Esophagus squamous epithelium (tissue), 4 donors: ENCODE results near the gene QRICH2.

Experiments used
- POLR2A ChIP-seq, 4 donors: fragments of 450-650 bp; IDR thresholded peaks; one replicate each; pipeline ENCODE4 v1.6.1; 2017; ENCODE audit warnings: antibody characterized with exemption in 4 of 4, mild to moderate bottlenecking in 4 of 4, moderate library complexity in 3 of 4
- TF ChIP-seq, protein P1 (sequence below), 6 experiments: fragments of 450-650 bp in 4 of 6; fragments of 200-600 bp in 2 of 6; sonication (generic) in 2 of 6; IDR thresholded peaks; one replicate each; pipeline ENCODE4 v1.5.1; 2016 to 2019; ENCODE audit warnings: antibody characterized with exemption in 6 of 6, mild to moderate bottlenecking in 4 of 6, moderate library complexity in 4 of 6

GRCh38 chr17:76331083-76331482, 23.0 kb upstream of the QRICH2 start:
- TF ChIP-seq, protein P1, sequence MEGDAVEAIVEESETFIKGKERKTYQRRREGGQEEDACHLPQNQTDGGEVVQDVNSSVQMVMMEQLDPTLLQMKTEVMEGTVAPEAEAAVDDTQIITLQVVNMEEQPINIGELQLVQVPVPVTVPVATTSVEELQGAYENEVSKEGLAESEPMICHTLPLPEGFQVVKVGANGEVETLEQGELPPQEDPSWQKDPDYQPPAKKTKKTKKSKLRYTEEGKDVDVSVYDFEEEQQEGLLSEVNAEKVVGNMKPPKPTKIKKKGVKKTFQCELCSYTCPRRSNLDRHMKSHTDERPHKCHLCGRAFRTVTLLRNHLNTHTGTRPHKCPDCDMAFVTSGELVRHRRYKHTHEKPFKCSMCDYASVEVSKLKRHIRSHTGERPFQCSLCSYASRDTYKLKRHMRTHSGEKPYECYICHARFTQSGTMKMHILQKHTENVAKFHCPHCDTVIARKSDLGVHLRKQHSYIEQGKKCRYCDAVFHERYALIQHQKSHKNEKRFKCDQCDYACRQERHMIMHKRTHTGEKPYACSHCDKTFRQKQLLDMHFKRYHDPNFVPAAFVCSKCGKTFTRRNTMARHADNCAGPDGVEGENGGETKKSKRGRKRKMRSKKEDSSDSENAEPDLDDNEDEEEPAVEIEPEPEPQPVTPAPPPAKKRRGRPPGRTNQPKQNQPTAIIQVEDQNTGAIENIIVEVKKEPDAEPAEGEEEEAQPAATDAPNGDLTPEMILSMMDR (IDR thresholded peaks at IDR 0.05) = no peak
- no peak for TF ChIP-seq POLR2A (IDR thresholded peaks at IDR 0.05)
